ENCODE results near the gene TMC4.
"Not testable (repeated sequence)": the region's sequence is repeated elsewhere in the genome, so short reads cannot be mapped to it uniquely, and the experiment has no call there.

DNA sequence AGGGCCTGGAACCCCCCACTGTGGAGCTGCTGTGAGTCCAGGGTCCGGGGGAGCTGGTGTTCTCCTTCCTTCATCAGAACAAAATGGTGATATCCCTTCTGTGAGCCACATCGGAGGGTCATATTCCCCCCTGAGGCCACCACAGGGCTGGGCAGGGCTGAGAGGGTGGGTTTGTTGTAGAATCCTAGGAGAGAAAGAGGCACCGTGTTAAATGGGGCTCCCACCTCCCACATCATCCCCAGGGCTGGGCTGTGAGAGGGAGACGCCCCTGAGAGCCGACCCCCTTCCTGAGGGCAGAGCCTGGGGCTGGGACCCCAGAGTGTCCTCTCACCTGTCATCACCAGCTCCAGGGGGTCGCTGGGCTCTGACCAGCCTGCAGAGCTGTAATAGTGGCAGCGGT lies 49.0 kb upstream of the TMC4 start:
- TF ChIP-seq POLR2A, POLR2AphosphoS5 (IDR thresholded peaks at IDR 0.05): not testable (repeated sequence)
- TF ChIP-seq, protein P1, sequence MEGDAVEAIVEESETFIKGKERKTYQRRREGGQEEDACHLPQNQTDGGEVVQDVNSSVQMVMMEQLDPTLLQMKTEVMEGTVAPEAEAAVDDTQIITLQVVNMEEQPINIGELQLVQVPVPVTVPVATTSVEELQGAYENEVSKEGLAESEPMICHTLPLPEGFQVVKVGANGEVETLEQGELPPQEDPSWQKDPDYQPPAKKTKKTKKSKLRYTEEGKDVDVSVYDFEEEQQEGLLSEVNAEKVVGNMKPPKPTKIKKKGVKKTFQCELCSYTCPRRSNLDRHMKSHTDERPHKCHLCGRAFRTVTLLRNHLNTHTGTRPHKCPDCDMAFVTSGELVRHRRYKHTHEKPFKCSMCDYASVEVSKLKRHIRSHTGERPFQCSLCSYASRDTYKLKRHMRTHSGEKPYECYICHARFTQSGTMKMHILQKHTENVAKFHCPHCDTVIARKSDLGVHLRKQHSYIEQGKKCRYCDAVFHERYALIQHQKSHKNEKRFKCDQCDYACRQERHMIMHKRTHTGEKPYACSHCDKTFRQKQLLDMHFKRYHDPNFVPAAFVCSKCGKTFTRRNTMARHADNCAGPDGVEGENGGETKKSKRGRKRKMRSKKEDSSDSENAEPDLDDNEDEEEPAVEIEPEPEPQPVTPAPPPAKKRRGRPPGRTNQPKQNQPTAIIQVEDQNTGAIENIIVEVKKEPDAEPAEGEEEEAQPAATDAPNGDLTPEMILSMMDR (IDR thresholded peaks at IDR 0.05) = not testable (repeated sequence)
